T1000 (cell line): ENCODE results near the gene TOX2.

Source experiments
- DNase-seq: peaks from one replicate; lab custom pipeline; 2025; ENCODE audit warnings: mixed read lengths; lab: John Stamatoyannopoulos, UW

The TOX2 gene

GRCh38 chr20:43999848-44000247 is 85.2 kb downstream of the TOX2 start:
- no peak for DNase-seq

- no peak for DNase-seq
Observed at GRCh38 chr20:44001667-44002596, 87.3 kb downstream of the TOX2 start.

DNA sequence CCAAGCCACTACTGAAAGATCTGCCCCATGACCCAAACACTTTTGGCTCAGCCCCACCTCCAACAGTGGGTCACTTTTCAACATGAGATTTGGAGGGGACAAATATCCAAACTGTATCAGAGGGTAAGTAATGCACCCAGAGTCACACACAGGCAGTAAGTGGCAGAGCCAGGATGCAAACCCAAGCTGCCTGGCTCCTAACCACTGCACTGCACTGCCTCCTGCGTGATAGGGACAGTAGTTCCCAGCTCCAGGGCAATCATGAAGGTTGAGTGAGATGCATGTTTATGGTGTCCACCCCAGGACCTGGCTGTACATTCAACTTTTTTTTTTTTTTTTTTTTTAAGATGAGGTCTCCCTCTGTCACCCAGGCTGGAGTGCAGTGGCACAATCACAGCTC is 88.2 kb downstream of the TOX2 start:
- DNase-seq = no peak

- no peak for DNase-seq
Observed at GRCh38 chr20:44003609-44004008, 89.0 kb downstream of the TOX2 start.

GRCh38 chr20:44004306-44004915 is 89.8 kb downstream of the TOX2 start:
- no peak for DNase-seq

GRCh38 chr20:44005661-44006060 is 91.0 kb downstream of the TOX2 start:
- DNase-seq = no peak

GRCh38 chr20:44006126-44006525 is 91.5 kb downstream of the TOX2 start:
- no peak for DNase-seq

- no peak for DNase-seq
Observed at GRCh38 chr20:44006578-44006977, 91.9 kb downstream of the TOX2 start.

- no peak for DNase-seq
Observed at GRCh38 chr20:44008806-44009678, 94.4 kb downstream of the TOX2 start.

DNA sequence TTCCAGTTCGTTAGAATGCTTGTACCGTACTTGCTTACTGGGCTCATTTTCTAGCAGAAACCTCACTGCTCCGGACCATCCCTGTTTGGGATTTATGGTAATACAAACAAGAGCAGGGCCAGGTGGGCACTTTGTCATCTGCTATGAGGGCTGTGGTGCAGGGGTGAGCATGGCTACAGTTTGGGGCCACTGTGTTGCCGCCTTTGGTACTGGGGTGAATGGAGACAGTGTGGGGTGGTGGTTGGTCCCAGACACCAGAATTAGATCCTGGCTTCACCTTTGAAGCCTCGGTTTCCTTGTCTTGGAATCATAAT is 95.0 kb downstream of the TOX2 start:
- no peak for DNase-seq

GRCh38 chr20:44010162-44010704 is 95.6 kb downstream of the TOX2 start:
- DNase-seq = no peak

GRCh38 chr20:44011251-44011940 is 96.7 kb downstream of the TOX2 start:
- DNase-seq = no peak

GRCh38 chr20:44012466-44013226 is 98.0 kb downstream of the TOX2 start:
- DNase-seq = no peak

DNA sequence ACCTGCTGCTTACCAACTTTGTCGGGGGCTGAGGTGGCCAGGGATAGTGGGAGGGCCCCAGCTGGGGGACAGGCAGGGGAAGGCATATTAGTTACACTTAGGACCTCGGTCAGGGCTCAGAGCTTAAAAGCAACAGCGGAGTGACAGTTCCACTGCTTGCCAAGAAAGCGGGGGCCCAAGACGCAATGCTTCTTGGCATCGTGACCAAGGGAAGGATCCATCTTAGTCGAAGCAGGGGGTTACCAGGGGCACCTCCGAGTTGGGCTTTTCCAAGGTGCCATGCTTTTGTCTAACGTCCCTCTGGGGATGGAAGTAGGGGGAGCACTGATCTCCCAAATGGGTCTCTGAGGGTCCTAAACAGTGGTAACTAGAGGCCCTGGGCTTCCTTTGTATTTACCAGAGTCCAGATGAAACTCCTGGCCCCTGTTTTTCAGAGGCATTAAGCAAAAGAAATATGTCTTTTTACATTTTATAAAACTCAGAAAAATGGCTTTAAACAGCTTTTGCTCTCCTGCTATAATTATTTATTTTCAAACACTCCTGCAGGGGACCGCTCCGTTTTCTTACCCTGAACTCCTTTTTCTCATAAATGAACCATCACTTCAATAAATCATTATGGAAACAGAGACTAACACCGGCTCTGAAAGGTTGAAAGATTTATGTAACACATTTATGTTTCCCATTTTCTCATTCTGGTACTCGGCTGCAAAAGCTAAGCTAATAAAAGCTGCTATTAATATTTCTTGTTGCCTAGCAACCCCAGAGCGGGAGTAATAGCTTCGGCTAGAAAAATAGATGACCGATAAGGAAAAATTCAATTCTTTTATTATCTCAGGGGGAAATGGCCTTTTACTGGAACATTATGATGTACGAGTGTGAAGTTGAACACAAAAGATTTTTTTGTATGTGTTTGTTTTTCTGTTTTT is 100.4 kb downstream of the TOX2 start:
- no peak for DNase-seq

DNA sequence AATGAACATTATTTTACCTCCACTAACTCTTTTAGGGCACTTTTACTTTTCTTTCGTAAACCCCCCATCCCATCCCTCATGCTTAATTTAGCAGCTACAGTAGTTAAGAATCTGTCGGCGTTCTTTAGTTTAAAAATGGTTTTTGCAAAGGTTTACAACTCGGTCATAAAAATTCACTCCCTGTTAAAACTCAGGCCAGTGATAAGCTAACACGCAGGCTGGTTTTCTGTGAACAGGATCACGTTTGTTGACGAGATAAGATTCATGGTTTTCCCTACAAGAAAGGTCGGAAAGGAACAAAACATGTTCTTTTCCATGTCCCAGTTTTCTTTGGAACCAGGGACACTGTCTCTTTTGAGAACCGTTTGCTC is 101.1 kb downstream of the TOX2 start:
- DNase-seq = no peak

DNA sequence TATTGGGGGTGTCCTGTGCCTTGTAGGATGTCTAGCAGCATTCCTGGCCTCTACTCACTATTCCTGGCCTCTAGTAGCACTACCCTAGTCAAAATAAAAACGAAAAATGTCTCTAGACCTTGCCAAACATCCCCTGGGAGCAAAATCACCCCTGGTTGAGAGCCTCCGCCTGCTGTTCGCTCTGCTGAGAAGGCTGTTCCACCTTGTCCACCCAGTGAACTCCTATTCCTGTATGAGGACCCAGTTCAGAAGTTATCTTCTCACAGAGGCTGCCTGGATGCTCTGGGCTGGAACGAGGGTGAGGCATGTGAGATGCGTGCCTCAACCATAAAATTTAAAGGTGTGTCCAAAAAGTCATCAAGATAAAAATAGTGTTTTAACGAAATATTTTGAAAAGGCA is 101.9 kb downstream of the TOX2 start:
- DNase-seq = no peak

DNA sequence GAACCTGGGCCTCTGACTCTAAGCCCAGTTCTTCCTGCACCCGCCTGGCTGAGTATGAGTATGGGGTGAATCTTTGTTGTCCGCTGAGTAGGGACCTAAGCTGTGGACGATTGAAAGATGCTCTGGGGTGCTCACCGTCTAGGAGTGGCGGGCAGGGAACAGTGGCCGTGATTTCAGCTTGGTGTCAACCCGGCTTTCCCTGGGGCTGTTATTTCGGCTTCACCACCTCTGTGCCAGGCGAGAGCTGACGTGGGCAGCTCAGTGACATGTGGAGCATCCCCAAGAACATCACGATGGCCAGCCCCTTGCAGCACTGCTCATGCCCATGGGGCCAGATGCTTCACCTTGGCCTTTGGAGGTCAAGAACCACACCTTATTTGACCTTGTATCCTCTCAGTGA is 102.6 kb downstream of the TOX2 start:
- DNase-seq = no peak

DNA sequence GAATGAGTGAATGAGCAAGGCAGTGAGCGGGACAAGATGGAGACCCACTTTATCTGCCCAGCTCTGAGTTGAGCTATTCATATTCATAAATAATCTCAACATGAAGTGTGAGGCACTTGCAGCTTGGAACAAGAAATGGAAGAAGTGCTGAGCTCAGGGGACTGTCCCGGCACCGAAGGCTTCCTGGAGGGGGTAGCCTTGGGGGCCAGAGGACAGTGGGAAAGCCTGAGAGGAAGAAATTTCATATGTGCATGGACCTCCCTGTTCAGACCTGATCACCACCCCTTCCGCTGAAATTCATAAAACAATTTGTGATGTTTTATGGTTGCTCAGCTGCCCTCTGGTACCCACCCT is 103.2 kb downstream of the TOX2 start:
- DNase-seq = no peak

GRCh38 chr20:44018259-44018941 is 103.7 kb downstream of the TOX2 start:
- DNase-seq = peak; percentile 87
